CMK (cell line): ENCODE results near the gene PMFBP1.

ENCODE experiments used
- DNase-seq: peaks from one replicate; pipeline ENCODE4 v3.0.0-alpha.2; 2010; ENCODE audit warnings: low read depth

PMFBP1 gene

DNA sequence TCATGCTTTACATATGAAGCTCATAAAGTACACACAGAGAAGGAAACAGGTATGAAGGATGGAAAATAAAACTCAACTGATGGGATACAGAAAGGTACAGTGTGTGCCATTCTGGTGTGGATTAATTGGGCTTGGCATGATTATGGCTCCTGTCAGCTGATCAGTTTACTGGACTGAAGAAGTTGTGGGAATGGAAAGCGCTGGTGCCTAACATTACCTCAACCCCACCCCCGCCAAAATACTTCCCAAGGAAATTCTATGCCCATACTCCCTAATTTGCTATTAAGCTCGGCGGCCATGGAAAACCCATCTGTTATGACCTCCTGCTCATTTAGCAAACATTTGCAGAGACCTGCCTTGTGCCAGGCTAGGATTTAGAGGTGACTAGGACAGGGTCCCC is 16.6 kb upstream of the PMFBP1 start:
- no peak for DNase-seq

DNA sequence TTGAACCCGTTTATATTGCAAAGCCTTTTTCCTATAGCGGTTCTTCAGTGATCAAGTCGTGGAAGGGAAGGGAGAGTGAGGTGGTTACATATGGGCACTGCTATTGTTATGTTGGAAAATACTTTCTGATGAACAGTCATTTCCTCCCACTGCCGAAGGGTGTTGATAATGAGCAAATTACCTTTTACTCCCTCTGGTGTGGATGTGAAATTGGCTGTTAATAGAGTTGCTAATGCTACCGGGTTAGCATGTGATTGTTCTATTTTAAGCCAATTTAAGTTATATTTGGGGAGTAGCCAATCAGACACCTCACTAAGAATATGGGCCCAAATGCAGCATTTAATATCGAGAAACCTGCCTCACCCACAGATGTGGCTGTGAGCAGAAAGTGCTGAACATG is 15.6 kb upstream of the PMFBP1 start:
- no peak for DNase-seq

- DNase-seq = no peak
Measured at GRCh38 chr16:72182976-72183375, 11.0 kb upstream of the PMFBP1 start.

DNA sequence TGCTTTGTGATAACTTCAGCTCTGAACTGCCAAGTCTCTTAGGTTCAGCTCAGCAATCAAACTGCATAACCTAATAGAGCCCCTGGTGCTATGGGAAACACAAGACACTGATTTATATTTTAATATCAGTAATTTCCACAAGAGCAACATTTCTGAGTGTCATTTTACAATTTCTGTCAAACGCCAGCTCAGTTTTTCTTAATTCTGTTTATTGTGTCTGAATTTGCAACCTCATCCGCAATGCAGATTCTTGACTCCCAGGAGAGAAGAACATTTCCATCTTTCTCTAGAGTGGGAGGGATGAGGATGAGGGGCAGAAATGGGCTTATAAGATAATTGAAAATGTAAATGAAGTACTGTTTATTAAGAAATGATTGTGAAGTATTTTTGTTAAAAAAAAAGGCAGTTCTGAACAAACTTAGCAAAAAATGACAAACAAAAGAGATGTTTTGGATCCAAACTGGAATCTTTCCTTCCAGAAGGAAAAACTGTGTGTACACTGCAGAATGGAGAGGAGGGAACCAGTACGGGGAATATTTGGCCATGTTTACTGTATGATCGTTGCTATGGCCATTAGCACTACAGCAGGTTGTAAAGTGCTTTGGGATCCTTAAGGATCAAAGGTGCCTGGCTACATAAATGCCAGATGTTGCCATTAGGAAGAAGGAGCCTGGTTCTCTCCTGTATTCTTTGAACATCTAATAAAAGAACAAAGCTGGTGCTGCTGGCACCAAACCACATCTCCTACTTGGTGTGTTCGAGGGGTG is 7.4 kb upstream of the PMFBP1 start:
- DNase-seq = no peak

DNA sequence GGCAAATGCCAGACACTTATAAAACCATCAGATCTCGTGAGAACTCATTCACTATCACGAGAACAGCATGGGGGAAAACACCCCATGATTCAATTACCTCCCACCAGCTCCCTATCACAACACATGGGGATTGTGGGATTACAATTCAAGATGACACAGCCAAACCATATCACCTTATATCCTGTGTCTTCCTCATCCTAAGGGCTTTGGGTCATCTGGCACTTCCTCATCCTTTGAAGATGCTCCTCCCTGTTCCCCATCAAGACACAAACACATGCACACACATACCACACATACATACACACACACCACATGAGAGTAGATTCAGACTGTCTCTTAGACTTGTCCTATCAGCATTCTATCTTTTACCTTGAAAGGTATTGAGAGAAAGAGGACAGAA is 2.8 kb upstream of the PMFBP1 start:
- DNase-seq = no peak

GRCh38 chr16:72173997-72174396 is 2.0 kb upstream of the PMFBP1 start:
- DNase-seq = no peak

GRCh38 chr16:72171236-72171635 is 719 bp downstream of the PMFBP1 start:
- no peak for DNase-seq

- DNase-seq = no peak
Measured at GRCh38 chr16:72169708-72170107, 2.2 kb downstream of the PMFBP1 start.

GRCh38 chr16:72168365-72168764 is 3.6 kb downstream of the PMFBP1 start:
- DNase-seq = no peak

DNA sequence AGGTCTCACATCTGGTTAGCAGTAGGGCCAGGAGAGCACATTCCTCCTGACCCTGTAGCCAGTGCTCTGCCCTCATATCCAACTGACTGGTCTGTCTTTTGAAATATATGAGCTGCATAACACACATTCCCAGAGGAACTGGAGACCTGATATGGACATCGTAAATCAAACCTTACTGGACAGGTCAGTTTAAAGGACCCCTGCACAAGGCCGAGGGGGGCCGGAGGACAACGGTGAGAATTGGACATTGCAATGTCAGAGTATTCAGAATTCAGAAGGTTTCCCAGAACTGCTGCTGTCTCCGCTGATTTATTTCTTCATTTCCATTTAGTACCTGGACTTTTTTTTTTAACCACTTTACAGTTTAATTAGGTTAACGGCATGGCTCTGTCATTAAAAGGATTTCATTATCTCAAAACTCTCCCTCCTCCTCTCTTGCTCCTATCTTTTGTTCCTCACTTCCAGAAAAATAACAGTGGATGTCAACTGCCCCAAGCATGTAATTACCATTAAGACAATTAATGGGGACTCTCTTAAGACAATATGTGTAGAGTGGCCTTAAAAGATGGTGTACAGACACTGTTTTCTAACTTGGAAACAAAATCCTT is 4.9 kb downstream of the PMFBP1 start:
- no peak for DNase-seq

- DNase-seq = no peak
Measured at GRCh38 chr16:72166151-72166550, 5.8 kb downstream of the PMFBP1 start.

DNA sequence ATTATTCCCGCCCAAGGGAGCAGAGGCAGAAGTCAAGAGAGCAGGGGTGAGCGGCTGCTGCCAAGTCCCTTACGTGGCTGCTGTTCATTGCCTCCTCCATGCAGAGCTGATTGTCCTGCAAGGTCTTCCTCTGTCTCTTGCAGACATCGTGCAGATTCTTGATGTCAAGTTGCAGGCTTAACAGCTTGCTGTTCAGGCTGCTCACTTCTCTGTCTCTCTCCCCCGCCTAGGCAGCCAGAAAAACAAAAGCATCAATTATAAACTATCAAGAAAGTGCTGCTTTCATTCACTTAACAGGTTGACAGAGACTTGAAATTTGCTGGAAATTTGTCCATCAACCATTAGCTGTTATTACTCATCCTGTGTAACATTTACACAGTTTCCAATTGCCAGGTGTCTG is 7.3 kb downstream of the PMFBP1 start:
- DNase-seq = no peak

- no peak for DNase-seq
Measured at GRCh38 chr16:72162105-72162692, 9.8 kb downstream of the PMFBP1 start.

DNA sequence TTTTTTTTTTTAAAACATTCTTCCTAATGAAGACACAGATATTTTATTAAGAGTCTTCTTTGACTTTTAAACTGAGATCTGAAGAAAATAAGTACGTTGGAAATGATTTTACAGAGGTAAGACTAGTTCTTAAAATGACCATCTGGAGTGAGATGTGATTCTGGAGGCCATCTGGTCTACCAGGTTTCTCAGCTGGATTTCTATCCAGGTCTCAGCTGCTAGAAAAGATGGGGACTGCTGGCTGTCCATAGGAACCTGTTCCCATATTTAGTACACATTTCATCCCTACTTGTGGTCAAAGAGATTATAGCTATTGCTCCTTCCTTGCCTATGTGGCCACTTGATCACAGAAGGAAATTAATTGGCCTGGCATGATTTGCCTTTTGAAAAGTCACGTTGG is 12.2 kb downstream of the PMFBP1 start:
- no peak for DNase-seq

DNA sequence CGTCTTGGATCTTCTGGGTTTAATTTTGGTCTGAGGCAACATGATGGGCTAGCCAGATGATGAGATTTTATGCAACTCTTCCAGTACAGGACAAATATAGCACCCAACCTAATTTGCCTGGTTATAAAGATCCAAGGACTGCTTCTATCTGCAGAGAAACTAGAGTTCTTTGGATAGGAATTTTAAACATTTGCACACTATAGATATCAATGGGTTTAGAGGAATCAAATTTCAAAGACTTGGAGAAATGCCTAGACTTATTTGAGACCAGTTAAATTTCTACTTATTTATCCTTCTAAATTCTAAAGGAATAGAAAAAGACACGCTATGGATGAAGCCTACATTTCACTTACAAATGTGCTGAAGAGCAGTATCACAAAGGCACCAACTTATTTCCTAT is 12.6 kb downstream of the PMFBP1 start:
- DNase-seq = no peak

DNA sequence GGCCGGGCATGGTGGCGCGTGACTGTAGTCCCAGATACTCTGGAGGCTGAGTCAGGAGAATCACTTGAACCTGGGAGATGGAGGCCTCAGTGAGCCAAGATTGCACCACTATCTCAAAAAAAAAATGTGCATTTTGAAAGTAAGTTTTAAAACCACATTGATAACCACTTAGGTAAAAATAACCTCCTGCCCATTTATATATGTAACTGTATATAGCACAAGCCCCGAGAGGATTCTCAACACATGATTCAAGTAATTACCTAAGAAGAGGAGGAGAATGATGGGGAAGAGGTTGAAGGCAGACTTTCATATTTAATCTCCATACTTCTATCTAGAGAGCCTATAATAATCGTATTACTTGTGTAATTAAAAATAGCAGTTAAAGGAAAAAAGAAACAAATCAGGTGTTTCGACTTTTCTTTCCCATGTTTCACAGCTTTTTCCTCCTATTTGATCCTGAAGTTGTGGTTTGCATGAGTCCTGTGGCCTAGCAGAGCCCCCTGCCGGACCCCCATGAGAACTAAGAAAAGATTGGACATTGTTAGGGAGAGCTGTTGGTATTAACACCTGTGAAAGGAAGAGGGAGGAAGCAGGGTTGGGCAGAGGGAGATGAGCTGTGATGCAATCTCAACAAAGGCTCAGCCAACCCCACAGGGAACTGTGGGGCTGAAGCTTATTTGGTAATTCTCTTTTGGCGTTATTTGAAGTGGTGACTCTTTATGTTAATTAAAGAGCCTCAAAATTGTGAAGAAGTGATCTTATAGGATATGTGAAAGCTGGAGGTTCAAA is 22.1 kb downstream of the PMFBP1 start:
- DNase-seq = no peak

GRCh38 chr16:72142476-72142875 is 29.5 kb downstream of the PMFBP1 start:
- DNase-seq = no peak

DNA sequence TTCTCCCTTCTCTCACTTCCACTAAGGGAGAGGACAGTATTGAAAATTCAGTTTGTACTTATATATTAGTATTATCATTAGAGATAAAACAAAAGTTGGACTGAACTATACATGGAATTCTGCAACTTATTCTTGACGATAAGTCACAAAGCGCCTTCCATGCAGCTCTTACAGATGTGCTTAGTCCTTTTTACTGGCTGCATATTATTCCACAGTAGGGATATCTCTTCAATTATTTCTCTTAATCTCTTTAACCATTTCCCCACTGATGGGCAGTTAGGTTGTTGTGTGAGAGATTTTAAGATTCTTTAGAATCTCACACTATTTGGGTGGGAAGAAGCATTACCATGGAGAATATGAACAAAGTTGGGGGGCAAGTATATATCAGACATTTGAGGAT is 32.0 kb downstream of the PMFBP1 start:
- no peak for DNase-seq

DNA sequence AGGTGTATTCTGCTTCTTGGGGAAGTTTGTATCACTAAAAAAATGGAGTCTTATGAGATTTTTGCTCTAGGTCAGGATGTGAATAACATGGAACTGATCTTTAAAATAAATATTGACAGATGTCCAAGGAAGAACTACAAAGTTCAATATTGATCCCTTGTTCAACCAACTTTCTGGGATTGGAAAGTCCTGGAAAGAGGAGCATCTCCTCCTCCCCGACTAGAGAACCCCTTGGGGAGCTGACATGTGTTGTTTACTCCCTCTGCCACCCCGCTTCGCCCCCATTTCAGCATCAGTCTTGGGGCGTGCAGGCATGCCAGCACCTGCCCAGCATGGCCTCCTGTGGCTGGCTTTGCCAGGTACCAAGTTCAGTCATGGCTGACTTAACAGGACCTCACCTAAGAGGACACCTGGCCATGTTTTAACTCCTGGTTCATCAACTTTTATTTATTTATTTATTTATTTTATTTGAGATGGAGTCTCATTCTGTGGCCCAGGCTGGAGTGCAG is 33.8 kb downstream of the PMFBP1 start:
- no peak for DNase-seq

GRCh38 chr16:72137380-72138063 is 34.4 kb downstream of the PMFBP1 start:
- DNase-seq = no peak

DNA sequence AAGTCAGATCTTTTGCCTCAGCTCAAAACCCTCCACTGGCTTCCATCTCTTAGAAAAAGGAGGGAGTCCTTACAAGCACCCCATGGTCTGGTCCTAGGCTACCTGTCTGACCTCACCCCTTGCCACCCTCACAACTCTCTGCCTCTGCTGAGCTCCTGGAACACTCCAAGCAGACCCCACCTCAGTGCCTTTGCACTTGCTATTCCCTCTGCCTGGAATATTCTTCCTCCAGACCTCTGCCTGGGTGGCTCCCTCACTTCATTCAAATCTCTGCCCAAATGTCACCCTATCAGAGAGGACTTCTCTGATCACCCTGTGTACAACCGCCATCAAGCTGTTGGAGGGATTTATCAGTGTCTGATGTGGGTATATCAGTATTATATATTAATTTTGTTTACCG is 37.4 kb downstream of the PMFBP1 start:
- DNase-seq = no peak

DNA sequence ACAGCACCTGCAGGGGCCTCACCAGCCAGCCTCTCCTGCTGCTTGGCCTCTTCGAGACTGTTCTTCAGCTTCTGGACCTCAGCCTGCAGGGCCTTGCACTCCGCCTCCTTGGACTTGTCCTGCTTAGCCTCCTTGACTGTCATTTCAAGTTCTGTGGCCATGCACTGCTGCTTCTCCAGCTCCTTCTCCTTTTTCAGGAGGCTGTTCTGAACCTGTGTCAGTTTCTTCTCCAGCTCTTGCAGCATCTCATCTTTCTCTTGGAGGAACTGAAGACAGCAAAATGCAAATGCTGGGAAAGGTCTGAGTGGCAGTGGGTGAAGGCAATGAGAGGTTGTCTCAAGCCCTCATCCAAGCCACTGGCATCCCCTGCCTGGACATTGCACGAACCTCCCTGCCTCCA is 39.2 kb downstream of the PMFBP1 start:
- DNase-seq = no peak
